ENCODE measurements around the gene STXBP1. TPM values are rescaled to one million over a fixed set of nuclear protein-coding genes. Genes with fewer than 3 reads are reported as not detected.

STXBP1 gene
- total RNA-seq, 1 experiment from 2014 or later, result 40.6 TPM

DNA sequence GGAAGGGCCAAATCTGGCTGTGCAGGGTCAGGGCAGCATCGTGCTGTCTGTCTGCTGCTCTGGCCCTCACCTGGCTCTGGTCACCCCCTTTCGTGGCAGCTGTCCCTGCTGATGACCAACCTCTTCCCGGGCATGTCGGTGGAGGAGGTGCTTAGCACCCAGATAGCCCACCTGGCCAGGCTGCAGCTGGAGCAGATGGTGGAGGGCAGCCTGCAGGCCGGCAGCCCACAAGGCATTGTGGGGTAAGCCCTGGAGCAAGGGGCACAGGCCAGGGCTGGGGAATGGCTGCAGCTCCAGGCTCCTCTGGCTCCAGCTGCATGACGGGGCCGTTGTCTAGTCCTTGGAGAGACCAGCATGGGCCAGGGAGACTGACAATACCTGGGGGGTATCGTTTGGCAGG is 114.8 kb downstream of the STXBP1 start:
- H3K9me2 ChIP-seq (ENCODE audit: insufficient read depth), result no peaks in the 10 kb centered on the region
- no peaks in the 10 kb centered on the region for H3K79me2 ChIP-seq (ENCODE audit: insufficient read depth, low read length)
- RAD21 ChIA-PET (ENCODE audit: low non-redundant PET in 1 of 2, low total read pairs in 2 of 2, uncharacterized antibody in 2 of 2, unreplicated experiment in 2 of 2), result no interaction called here
- no peak overlapping the region for H3K27ac ChIP-seq (ENCODE audit: low read depth, low read length)
- H3K9ac ChIP-seq (ENCODE audit: low read length), result no peak overlapping the region
- no peak overlapping the region for H2AFZ ChIP-seq (ENCODE audit: low read depth, low read length, poor library complexity, severe bottlenecking)
- no peaks in the 10 kb centered on the region for H4K20me1 ChIP-seq (ENCODE audit: insufficient read depth)
- intact Hi-C loops (cut with micrococcal nuclease), result no loop called here
- POLR2A ChIA-PET, result no interaction called here
- TF ChIP-seq YY1 (IDR thresholded peaks at IDR 0.05; ENCODE audit: extremely low read depth, insufficient replicate concordance, low read depth, low read length) (no peak), CBX3 (IDR thresholded peaks at IDR 0.05; ENCODE audit: low read depth) (no peak), SP1 (IDR thresholded peaks at IDR 0.05; ENCODE audit: low read depth) (no peak)
- TF ChIP-seq, protein P1, sequence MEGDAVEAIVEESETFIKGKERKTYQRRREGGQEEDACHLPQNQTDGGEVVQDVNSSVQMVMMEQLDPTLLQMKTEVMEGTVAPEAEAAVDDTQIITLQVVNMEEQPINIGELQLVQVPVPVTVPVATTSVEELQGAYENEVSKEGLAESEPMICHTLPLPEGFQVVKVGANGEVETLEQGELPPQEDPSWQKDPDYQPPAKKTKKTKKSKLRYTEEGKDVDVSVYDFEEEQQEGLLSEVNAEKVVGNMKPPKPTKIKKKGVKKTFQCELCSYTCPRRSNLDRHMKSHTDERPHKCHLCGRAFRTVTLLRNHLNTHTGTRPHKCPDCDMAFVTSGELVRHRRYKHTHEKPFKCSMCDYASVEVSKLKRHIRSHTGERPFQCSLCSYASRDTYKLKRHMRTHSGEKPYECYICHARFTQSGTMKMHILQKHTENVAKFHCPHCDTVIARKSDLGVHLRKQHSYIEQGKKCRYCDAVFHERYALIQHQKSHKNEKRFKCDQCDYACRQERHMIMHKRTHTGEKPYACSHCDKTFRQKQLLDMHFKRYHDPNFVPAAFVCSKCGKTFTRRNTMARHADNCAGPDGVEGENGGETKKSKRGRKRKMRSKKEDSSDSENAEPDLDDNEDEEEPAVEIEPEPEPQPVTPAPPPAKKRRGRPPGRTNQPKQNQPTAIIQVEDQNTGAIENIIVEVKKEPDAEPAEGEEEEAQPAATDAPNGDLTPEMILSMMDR (IDR thresholded peaks at IDR 0.05 in 2 of 3, conservative IDR thresholded peaks at IDR 0.05 in 1 of 3; ENCODE audit: borderline replicate concordance in 1 of 3, insufficient read depth in 1 of 3, low read depth in 2 of 3, low read length in 2 of 3), result no peak
- no peaks in the 10 kb centered on the region for H3K27me3 ChIP-seq (ENCODE audit: insufficient read depth, low read length)
- CTCF ChIA-PET, result no interaction called here
- DNase-seq (ENCODE audit: low read depth, low spot score) (no peak), ATAC-seq (no peak)
- no peak overlapping the region for H3K4me3 ChIP-seq (replicated peaks in 1 of 2; ENCODE audit: low read depth in 1 of 2, low read length in 2 of 2)
- no peaks in the 10 kb centered on the region for H3K36me3 ChIP-seq (ENCODE audit: control insufficient read depth in 1 of 2, insufficient read depth in 2 of 2, low read length in 2 of 2)
- peaks cover 38 to 41% of the 10 kb centered on the region in 2 experiments for H3K4me1 ChIP-seq (ENCODE audit: control insufficient read depth in 1 of 2, insufficient read depth in 2 of 2, low read length in 2 of 2)
- no TSS peak for BruUV-seq (replicated peaks)
- H3K4me2 ChIP-seq (ENCODE audit: low read length), result no peak overlapping the region
- H3K9me3 ChIP-seq (ENCODE audit: control insufficient read depth in 1 of 2, insufficient read depth in 1 of 2, low read depth in 1 of 2, low read length in 2 of 2), result no peaks in the 10 kb centered on the region

- Histone ChIP-seq H3K9ac (ENCODE audit: low read length) (no peak overlapping the region), H3K9me3 (ENCODE audit: control insufficient read depth in 1 of 2, insufficient read depth in 1 of 2, low read depth in 1 of 2, low read length in 2 of 2) (no peaks in the 10 kb centered on the region), H3K27ac (ENCODE audit: low read depth, low read length) (no peak overlapping the region), H3K4me2 (ENCODE audit: low read length) (no peak overlapping the region), H3K4me3 (replicated peaks in 1 of 2; ENCODE audit: low read depth in 1 of 2, low read length in 2 of 2) (no peak overlapping the region), H3K4me1 (ENCODE audit: control insufficient read depth in 1 of 2, insufficient read depth in 2 of 2, low read length in 2 of 2) (peaks cover 21 to 23% of the 10 kb centered on the region in 2 experiments), H3K9me2 (ENCODE audit: insufficient read depth) (no peaks in the 10 kb centered on the region), H4K20me1 (ENCODE audit: insufficient read depth) (no peaks in the 10 kb centered on the region), H3K27me3 (ENCODE audit: insufficient read depth, low read length) (no peaks in the 10 kb centered on the region), H3K36me3 (ENCODE audit: control insufficient read depth in 1 of 2, insufficient read depth in 2 of 2, low read length in 2 of 2) (no peaks in the 10 kb centered on the region), H2AFZ (ENCODE audit: low read depth, low read length, poor library complexity, severe bottlenecking) (no peak overlapping the region), H3K79me2 (ENCODE audit: insufficient read depth, low read length) (no peaks in the 10 kb centered on the region)
- ATAC-seq (no peak), DNase-seq (ENCODE audit: low read depth, low spot score) (no peak)
- ChIA-PET POLR2A (no interaction called here), RAD21 (ENCODE audit: low non-redundant PET in 1 of 2, low total read pairs in 2 of 2, uncharacterized antibody in 2 of 2, unreplicated experiment in 2 of 2) (no interaction called here), CTCF (no interaction called here)
- no TSS peak for BruUV-seq (replicated peaks)
- intact Hi-C loops (cut with micrococcal nuclease), result no loop called here
- TF ChIP-seq SP1 (IDR thresholded peaks at IDR 0.05; ENCODE audit: low read depth) (no peak), MAX (IDR thresholded peaks at IDR 0.05) (no peak), ZFX (IDR thresholded peaks at IDR 0.05) (no peak), JUND (IDR thresholded peaks at IDR 0.05) (no peak), RAD21 (IDR thresholded peaks at IDR 0.05; ENCODE audit: low read depth) (no peak), POLR2AphosphoS5 (IDR thresholded peaks at IDR 0.05; ENCODE audit: low read depth, low read length) (no peak), POLR2A (IDR thresholded peaks at IDR 0.05; ENCODE audit: borderline replicate concordance, extremely low read depth, insufficient read depth, insufficient read length) (no peak), CEBPB (IDR thresholded peaks at IDR 0.05; ENCODE audit: low read depth) (no peak), EGR1 (IDR thresholded peaks at IDR 0.05; ENCODE audit: low read depth) (no peak), TCF7L2 (IDR thresholded peaks at IDR 0.05; ENCODE audit: borderline replicate concordance, extremely low read depth, insufficient read depth, insufficient read length) (no peak)
- TF ChIP-seq, protein P1 (IDR thresholded peaks at IDR 0.05 in 2 of 3, conservative IDR thresholded peaks at IDR 0.05 in 1 of 3; ENCODE audit: borderline replicate concordance in 1 of 3, insufficient read depth in 1 of 3, low read depth in 2 of 3, low read length in 2 of 3), result no peak
These were observed 116.7 kb downstream of the STXBP1 start for GRCh38 chr9:127728808-127729207.
